Keratinocyte (primary cell): ENCODE measurements around the gene ATP9B. TPM values are rescaled to one million over a fixed set of nuclear protein-coding genes. Genes with fewer than 3 reads are reported as not detected.

Experiments used
- DNase-seq: peaks from one replicate; pipeline ENCODE4 v3.0.0-alpha.2; 2011; ENCODE audit warnings: low read depth, missing footprints, low spot score
- FAIRE-seq: peaks from 2 replicates; lab custom pipeline; 2011; peaks lifted over from hg19 to GRCh38; lab: Jason Lieb, UNC
- H2AFZ ChIP-seq: 2 replicates; pipeline ENCODE4 v1.6.0; 2012; ENCODE audit warnings: low read length, control low read depth, inconsistent platforms; ENCODE audit not compliant: control insufficient read depth
- H3K27ac ChIP-seq: 2 replicates; pipeline ENCODE4 v1.5.1; 2011; ENCODE audit warnings: low read length; ENCODE audit not compliant: control insufficient read depth, insufficient read depth
- H3K27me3 ChIP-seq: 3 replicates; pipeline ENCODE4 v1.6.0; 2011; ENCODE audit warnings: low read length; ENCODE audit not compliant: control insufficient read depth, insufficient read depth; ENCODE audit errors: extremely low read depth
- H3K36me3 ChIP-seq, 2 experiments: 2 replicates in 1 of 2; 3 replicates in 1 of 2; pipeline ENCODE4 v1.5.1; 2011; ENCODE audit warnings: low read length in 2 of 2, mild to moderate bottlenecking in 1 of 2; ENCODE audit not compliant: control insufficient read depth in 2 of 2, insufficient read depth in 2 of 2; ENCODE audit errors: extremely low read depth in 1 of 2
- H3K4me1 ChIP-seq: 3 replicates; pipeline ENCODE4 v1.5.1; 2011; ENCODE audit warnings: low read length; ENCODE audit not compliant: control insufficient read depth, insufficient read depth; ENCODE audit errors: extremely low read depth
- H3K4me2 ChIP-seq: 3 replicates; pipeline ENCODE4 v1.6.0; 2011; ENCODE audit warnings: low read depth, low read length; ENCODE audit not compliant: control insufficient read depth, insufficient read depth; ENCODE audit errors: extremely low read depth
- H3K4me3 ChIP-seq, 3 experiments: fragments of 200-600 bp in 1 of 3; sonication (generic) in 1 of 3; 2 replicates in 2 of 3; 3 replicates in 1 of 3; pipeline ENCODE4 v1.5.1; 2011 to 2016; ENCODE audit warnings: low read length in 3 of 3, mild to moderate bottlenecking in 3 of 3, control low read depth in 2 of 3, inconsistent platforms in 1 of 3, low read depth in 1 of 3, mixed read lengths in 1 of 3, mixed run types in 1 of 3, moderate library complexity in 1 of 3; ENCODE audit not compliant: control insufficient read depth in 2 of 3, insufficient read depth in 2 of 3; ENCODE audit errors: extremely low read depth in 1 of 3
- H3K79me2 ChIP-seq: 2 replicates; pipeline ENCODE4 v1.6.0; 2012; ENCODE audit warnings: low read length; ENCODE audit not compliant: control insufficient read depth, insufficient read depth
- H3K9ac ChIP-seq: 3 replicates; pipeline ENCODE4 v1.6.0; 2011; ENCODE audit warnings: low read length; ENCODE audit not compliant: control insufficient read depth, insufficient read depth; ENCODE audit errors: extremely low read depth
- H3K9me1 ChIP-seq: 3 replicates; pipeline ENCODE4 v1.6.0; 2011; ENCODE audit warnings: low read length; ENCODE audit not compliant: control insufficient read depth, insufficient read depth; ENCODE audit errors: extremely low read depth
- H3K9me3 ChIP-seq: 2 replicates; pipeline ENCODE4 v1.5.1; 2012; ENCODE audit warnings: low read depth, low read length; ENCODE audit not compliant: control insufficient read depth
- H4K20me1 ChIP-seq: 3 replicates; pipeline ENCODE4 v1.6.0; 2011; ENCODE audit warnings: low read length; ENCODE audit not compliant: control insufficient read depth, insufficient read depth; ENCODE audit errors: extremely low read depth
- CTCF ChIP-seq, 3 experiments: IDR thresholded peaks in 1 of 3; conservative IDR thresholded peaks in 1 of 3; optimal IDR thresholded peaks in 1 of 3; 2 replicates in 2 of 3; 3 replicates in 1 of 3; pipeline versions ENCODE3 to v1.5.1; 2011; ENCODE audit warnings: low read length in 3 of 3, mild to moderate bottlenecking in 3 of 3, moderate library complexity in 2 of 3, control low read depth in 1 of 3, inconsistent platforms in 1 of 3; ENCODE audit not compliant: insufficient read depth in 2 of 3; ENCODE audit errors: extremely low read depth in 1 of 3
- EZH2 ChIP-seq: IDR thresholded peaks from one replicate; pipeline ENCODE4 v1.6.1; 2012; ENCODE audit warnings: inconsistent platforms, mild to moderate bottlenecking, low read length, moderate library complexity
- dilution Hi-C: fragments of 300-500 bp; cut with MboI; formaldehyde crosslinking; loops from one replicate; pipeline ENCODE4 v1.7.0; 2020; ENCODE audit warnings: low sequenced_read_pairs; ENCODE audit not compliant: extremely low pct_ligation_motif_present
- polyA plus RNA-seq, 5 experiments: library from polyadenylated mRNA; depleted of rRNA in 3 of 5; stranded (reverse) in 3 of 5; stranded (forward) in 1 of 5; unstranded in 1 of 5; fragments of >200 nt; gene quantifications; 1 replicate in 1 of 5; 2 replicates in 3 of 5; 3 replicates in 1 of 5; pipeline versions ENCODE4 v1.2.1 to v1.2.3, GENCODE V29; 2011 to 2012; ENCODE audit warnings: missing spikeins in 2 of 5, low read depth in 1 of 5, low replicate concordance in 1 of 5

Gene ATP9B
- polyA plus RNA-seq, 1 donor (not counting 4 experiments of a cell fraction or from before 2014, with no cell fraction given) = 16.1 TPM

- H4K20me1 ChIP-seq = peaks cover 4% of the 10 kb centered on the region
- FAIRE-seq (no peak), DNase-seq (no peak)
- no peak overlapping the region for H3K27ac ChIP-seq
- no peak overlapping the region for H3K9ac ChIP-seq
- H3K4me3 ChIP-seq = no peak overlapping the region
- no peaks in the 10 kb centered on the region for H3K9me1 ChIP-seq
- no peaks in the 10 kb centered on the region for H3K79me2 ChIP-seq
- no peak overlapping the region for H2AFZ ChIP-seq
- TF ChIP-seq EZH2 (no peak), CTCF (optimal IDR thresholded peaks at IDR 0.05 in 1 of 3, IDR thresholded peaks at IDR 0.05 in 1 of 3, conservative IDR thresholded peaks at IDR 0.05 in 1 of 3; ENCODE audit: extremely low read depth in 1 of 3, insufficient read depth in 2 of 3, low read length in 3 of 3) (no peak)
- H3K27me3 ChIP-seq = no peaks in the 10 kb centered on the region
- peaks cover 8 to 9% of the 10 kb centered on the region in 2 experiments for H3K36me3 ChIP-seq
- no peak overlapping the region for H3K4me2 ChIP-seq
- peaks cover 7% of the 10 kb centered on the region for H3K4me1 ChIP-seq
- dilution Hi-C loops = no loop called here
- H3K9me3 ChIP-seq = no peaks in the 10 kb centered on the region
Observed at GRCh38 chr18:79206444-79206843, 137.2 kb downstream of the ATP9B start.

GRCh38 chr18:79208906-79209305 lies 139.7 kb downstream of the ATP9B start:
- H3K9me1 ChIP-seq = no peaks in the 10 kb centered on the region
- no peak overlapping the region for H2AFZ ChIP-seq
- H3K79me2 ChIP-seq = no peaks in the 10 kb centered on the region
- no peak overlapping the region for H3K4me2 ChIP-seq
- no peak for FAIRE-seq
- H3K4me3 ChIP-seq = no peak overlapping the region
- DNase-seq = no peak
- H4K20me1 ChIP-seq = no peaks in the 10 kb centered on the region
- peaks cover 8 to 9% of the 10 kb centered on the region in 2 experiments for H3K36me3 ChIP-seq
- TF ChIP-seq CTCF (optimal IDR thresholded peaks at IDR 0.05 in 1 of 3, IDR thresholded peaks at IDR 0.05 in 1 of 3, conservative IDR thresholded peaks at IDR 0.05 in 1 of 3; ENCODE audit: extremely low read depth in 1 of 3, insufficient read depth in 2 of 3, low read length in 3 of 3) = no peak
- no peak for TF ChIP-seq EZH2
- dilution Hi-C loops = no loop called here
- H3K27me3 ChIP-seq = no peaks in the 10 kb centered on the region
- no peak overlapping the region for H3K27ac ChIP-seq
- H3K9me3 ChIP-seq = no peaks in the 10 kb centered on the region
- H3K9ac ChIP-seq = no peak overlapping the region
- no peaks in the 10 kb centered on the region for H3K4me1 ChIP-seq
